RWPE2 (cell line): ENCODE data around the gene PTPN3.

Experiments
- ATAC-seq: fragments of 200-7000 bp; cut with Tn5 transposase; 3 replicates; pipeline ENCODE4 v1.9.1; 2021; ENCODE audit warnings: low read depth
- DNase-seq: peaks from one replicate; pipeline ENCODE4 v3.0.0-alpha.2; 2020; ENCODE audit warnings: low spot score
- H3K27ac ChIP-seq: fragments of 450-650 bp; 2 replicates; pipeline ENCODE4 v1.5.1; 2017; ENCODE audit warnings: mild to moderate bottlenecking; ENCODE audit not compliant: poor library complexity, severe bottlenecking
- H3K27me3 ChIP-seq: fragments of 250-450 bp; sonication (Bioruptor Pico); 2 replicates; pipeline ENCODE4 v1.5.1; 2021; ENCODE audit warnings: mild to moderate bottlenecking, moderate library complexity; ENCODE audit not compliant: insufficient read depth, poor library complexity, severe bottlenecking
- H3K36me3 ChIP-seq: fragments of 250-450 bp; sonication (Bioruptor Pico); 2 replicates; pipeline ENCODE4 v1.5.1; 2020; ENCODE audit warnings: low read depth, mild to moderate bottlenecking, moderate library complexity
- H3K4me1 ChIP-seq: fragments of 250-450 bp; sonication (Bioruptor Pico); 2 replicates; pipeline ENCODE4 v1.5.1; 2021; ENCODE audit warnings: mild to moderate bottlenecking, moderate library complexity; ENCODE audit not compliant: insufficient read depth, poor library complexity, severe bottlenecking
- H3K4me3 ChIP-seq: fragments of 250-450 bp; sonication (Bioruptor Pico); 2 replicates; pipeline ENCODE4 v1.5.1; 2021; ENCODE audit warnings: mild to moderate bottlenecking, moderate library complexity; ENCODE audit not compliant: severe bottlenecking
- H3K9me3 ChIP-seq: fragments of 250-450 bp; sonication (Bioruptor Pico); 2 replicates; pipeline ENCODE4 v1.5.1; 2021; ENCODE audit warnings: mild to moderate bottlenecking, moderate library complexity; ENCODE audit not compliant: severe bottlenecking
- TF ChIP-seq, protein P1 (sequence below): fragments of 450-650 bp; IDR thresholded peaks from one replicate; pipeline ENCODE4 v1.5.1; 2017; ENCODE audit warnings: mild to moderate bottlenecking, moderate library complexity; ENCODE audit not compliant: poor library complexity, severe bottlenecking

PTPN3 gene

DNA sequence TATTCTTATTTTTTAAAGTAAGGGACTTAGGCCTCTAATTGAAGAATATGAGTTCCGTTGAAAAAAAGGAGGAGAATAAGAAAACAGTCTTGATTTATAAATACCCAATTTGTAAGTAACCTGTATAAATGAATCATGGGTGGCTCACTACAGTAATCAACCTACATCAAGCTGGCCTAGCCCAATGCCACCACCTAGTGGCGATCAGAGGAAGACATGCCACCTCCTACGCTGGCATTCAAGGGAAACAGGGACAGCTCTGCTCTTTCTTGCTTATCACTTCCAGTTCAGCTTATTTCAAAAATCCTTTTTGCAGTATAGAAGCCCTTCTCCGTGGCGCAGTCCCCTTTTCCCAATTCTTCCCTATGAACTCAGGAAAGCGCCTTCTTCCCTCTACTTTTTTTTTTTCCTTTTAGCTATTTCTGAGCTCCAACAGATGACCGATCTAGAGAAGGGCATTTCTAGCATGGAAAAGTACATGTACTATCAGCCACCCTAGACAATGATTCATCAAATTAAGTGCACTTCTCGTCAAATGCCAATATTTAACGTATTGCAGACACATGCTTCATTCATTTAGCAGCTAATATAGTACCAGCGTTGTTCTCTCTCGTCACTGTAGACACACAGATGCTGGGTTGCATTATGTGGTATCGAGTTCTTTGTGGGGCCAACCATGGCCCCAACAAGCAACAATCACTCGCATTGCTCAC is 28.3 kb downstream of the PTPN3 start:
- Histone ChIP-seq H3K4me3 (no peak overlapping the region), H3K27me3 (no peaks in the 10 kb centered on the region), H3K4me1 (peaks cover 50% of the 10 kb centered on the region), H3K9me3 (no peaks in the 10 kb centered on the region), H3K27ac (peak overlapping the region; percentile 51), H3K36me3 (no peaks in the 10 kb centered on the region; the same call in 1 of the 2 replicates)
- ATAC-seq (peak; percentile 91), DNase-seq (no peak)
- TF ChIP-seq, protein P1, sequence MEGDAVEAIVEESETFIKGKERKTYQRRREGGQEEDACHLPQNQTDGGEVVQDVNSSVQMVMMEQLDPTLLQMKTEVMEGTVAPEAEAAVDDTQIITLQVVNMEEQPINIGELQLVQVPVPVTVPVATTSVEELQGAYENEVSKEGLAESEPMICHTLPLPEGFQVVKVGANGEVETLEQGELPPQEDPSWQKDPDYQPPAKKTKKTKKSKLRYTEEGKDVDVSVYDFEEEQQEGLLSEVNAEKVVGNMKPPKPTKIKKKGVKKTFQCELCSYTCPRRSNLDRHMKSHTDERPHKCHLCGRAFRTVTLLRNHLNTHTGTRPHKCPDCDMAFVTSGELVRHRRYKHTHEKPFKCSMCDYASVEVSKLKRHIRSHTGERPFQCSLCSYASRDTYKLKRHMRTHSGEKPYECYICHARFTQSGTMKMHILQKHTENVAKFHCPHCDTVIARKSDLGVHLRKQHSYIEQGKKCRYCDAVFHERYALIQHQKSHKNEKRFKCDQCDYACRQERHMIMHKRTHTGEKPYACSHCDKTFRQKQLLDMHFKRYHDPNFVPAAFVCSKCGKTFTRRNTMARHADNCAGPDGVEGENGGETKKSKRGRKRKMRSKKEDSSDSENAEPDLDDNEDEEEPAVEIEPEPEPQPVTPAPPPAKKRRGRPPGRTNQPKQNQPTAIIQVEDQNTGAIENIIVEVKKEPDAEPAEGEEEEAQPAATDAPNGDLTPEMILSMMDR = peak; percentile 97

DNA sequence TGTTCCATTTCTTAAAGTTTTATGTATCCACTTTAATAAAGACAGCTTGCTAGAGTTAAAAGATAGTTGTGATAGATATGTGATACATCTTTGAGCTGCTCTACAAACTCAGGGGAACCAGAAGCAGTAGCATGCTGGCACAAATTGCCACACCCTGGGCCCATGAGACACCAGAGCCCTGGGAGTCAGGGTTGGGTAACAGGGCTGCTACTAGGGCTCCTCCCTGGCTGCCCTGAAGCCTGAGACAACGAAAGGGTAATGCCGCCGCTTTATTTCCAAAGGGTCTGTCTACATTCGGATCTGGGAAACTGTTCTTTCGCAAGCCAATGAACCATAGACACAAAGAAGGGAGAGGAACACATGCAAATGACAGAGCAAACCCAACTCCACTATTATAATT is 29.2 kb downstream of the PTPN3 start:
- Histone ChIP-seq H3K36me3 (no peaks in the 10 kb centered on the region; the same call in 1 of the 2 replicates), H3K4me1 (peaks cover 50% of the 10 kb centered on the region), H3K27ac (peak overlapping the region; percentile 51), H3K27me3 (no peaks in the 10 kb centered on the region), H3K9me3 (no peaks in the 10 kb centered on the region), H3K4me3 (no peak overlapping the region)
- TF ChIP-seq, protein P1 = no peak
- ATAC-seq (peak; percentile 45; the same call in 2 of the 3 replicates), DNase-seq (no peak)

DNA sequence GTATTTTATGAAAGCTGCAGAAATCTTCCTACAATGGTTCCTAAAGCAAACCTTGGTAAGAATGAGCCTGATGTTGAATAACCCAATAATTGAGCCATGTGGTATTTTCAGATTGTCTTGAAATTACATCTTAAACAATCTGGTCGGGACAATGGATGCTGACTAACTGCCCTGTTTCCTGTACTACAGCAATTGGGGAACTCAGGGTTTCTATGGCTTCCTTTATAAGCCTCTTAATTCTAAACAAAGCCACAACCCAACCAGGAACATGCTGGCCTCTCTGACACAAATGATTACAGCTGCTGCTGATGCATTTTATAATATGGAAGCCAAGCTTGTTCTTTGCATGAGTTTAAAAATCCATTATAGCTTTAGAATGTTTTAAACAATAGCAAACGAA is 30.2 kb downstream of the PTPN3 start:
- Histone ChIP-seq H3K9me3 (no peaks in the 10 kb centered on the region), H3K4me1 (peaks cover 50% of the 10 kb centered on the region), H3K27ac (peak overlapping the region; percentile 51), H3K36me3 (peaks cover 8% of the 10 kb centered on the region), H3K27me3 (no peaks in the 10 kb centered on the region), H3K4me3 (no peak overlapping the region)
- no peak for ATAC-seq
- DNase-seq = no peak
- TF ChIP-seq, protein P1 = no peak

DNA sequence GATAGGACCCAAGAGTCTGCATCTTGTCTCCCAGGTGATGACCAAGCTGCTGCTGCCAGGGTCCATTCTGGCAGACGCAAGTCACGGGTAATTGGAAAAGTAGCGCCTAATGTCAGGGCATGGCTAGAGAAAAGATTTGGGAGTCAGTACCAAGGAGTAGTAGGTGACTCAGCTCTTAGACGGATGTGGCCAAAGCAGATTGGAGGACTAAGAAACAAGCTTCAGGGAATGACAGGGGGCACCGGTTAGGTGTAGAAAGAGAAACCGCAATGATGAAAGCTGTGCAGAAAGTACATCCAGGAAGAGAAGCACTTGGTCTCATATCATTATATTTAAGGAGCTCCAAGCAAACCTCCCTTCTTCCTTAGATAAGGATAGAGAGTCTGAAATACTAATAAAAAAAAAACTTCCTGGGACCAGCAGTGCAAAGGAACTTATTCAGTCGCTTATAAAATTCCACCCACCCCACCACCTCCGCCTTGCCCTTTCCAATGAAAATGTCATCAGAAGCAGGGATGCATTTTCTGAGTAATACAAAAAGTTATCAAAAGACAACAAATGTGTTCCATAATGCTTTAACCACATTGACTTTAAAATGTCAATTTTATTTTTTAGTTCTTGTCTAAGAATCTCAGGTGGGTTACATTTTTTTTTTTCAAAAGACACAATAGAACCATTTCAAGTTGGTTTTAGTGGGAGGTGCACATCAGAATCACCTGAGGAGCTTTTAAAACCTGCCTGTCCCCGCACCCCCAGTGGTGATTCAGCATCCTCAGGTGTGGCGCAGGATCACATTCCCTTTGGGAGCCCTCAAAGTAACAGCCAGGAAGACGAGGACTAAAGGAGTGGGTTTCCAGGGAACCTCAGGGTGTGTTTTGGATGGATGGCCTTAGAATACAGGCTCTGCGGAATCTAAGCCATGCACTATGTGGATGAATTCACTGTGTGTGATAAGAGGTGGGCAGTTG is 31.2 kb downstream of the PTPN3 start:
- H3K36me3 ChIP-seq = peaks cover 19% of the 10 kb centered on the region
- peaks cover 45% of the 10 kb centered on the region for H3K4me1 ChIP-seq
- H3K9me3 ChIP-seq = no peaks in the 10 kb centered on the region
- peak overlapping the region; percentile 51 for H3K27ac ChIP-seq
- no peak overlapping the region for H3K4me3 ChIP-seq
- DNase-seq (no peak), ATAC-seq (no peak)
- H3K27me3 ChIP-seq = no peaks in the 10 kb centered on the region
- TF ChIP-seq, protein P1 = no peak
